C4-2B (cell line): ENCODE data around the gene TMEM135.

Experiments used
- CTCF ChIP-seq: fragments of 450-650 bp; conservative IDR thresholded peaks from 2 replicates; pipeline ENCODE4 v1.5.1; 2017; ENCODE audit warnings: mild to moderate bottlenecking
- ZFX ChIP-seq: fragments of 450-650 bp; IDR thresholded peaks from 2 replicates; pipeline ENCODE4 v1.6.1; 2017

- TF ChIP-seq CTCF (no peak), ZFX (no peak)
These were observed 175.2 kb downstream of the TMEM135 start for GRCh38 chr11:87212891-87213290.
